Endothelial cell of umbilical vein (primary cell): ENCODE data around the gene SERPINB2.

Source experiments
- EZH2 ChIP-seq: IDR thresholded peaks from 2 replicates; pipeline ENCODE4 v1.6.1; 2012; ENCODE audit warnings: borderline replicate concordance, low read depth, mild to moderate bottlenecking, moderate library complexity, low read length, inconsistent platforms; ENCODE audit not compliant: severe bottlenecking
- FOS ChIP-seq: IDR thresholded peaks from 2 replicates; pipeline ENCODE4 v1.6.1; 2011; ENCODE audit warnings: mild to moderate bottlenecking, low read length, moderate library complexity, borderline replicate concordance; ENCODE audit not compliant: insufficient read depth
- JUN ChIP-seq: IDR thresholded peaks from 2 replicates; pipeline ENCODE4 v1.6.1; 2011; ENCODE audit warnings: borderline replicate concordance, low read depth; ENCODE audit not compliant: insufficient read length, insufficient read depth
- POLR2A ChIP-seq: IDR thresholded peaks from 2 replicates; pipeline ENCODE4 v1.6.1; 2012; ENCODE audit warnings: low read depth, mild to moderate bottlenecking, control low read depth, low read length
- TF ChIP-seq, protein P1 (sequence below), 2 donors: IDR thresholded peaks; 1 replicate in 1 of 2; 2 replicates in 1 of 2; pipeline ENCODE4 v1.5.1; 2011; ENCODE audit warnings: low read length in 2 of 2, mild to moderate bottlenecking in 2 of 2, moderate library complexity in 2 of 2, control low read depth in 1 of 2, inconsistent platforms in 1 of 2, low read depth in 1 of 2; ENCODE audit not compliant: insufficient read depth in 1 of 2; ENCODE audit errors: extremely low read depth in 1 of 2
- TF ChIP-seq, protein P2 (sequence below): IDR thresholded peaks from 2 replicates; pipeline ENCODE4 v1.6.1; 2011; ENCODE audit not compliant: insufficient read depth, insufficient read length

DNA sequence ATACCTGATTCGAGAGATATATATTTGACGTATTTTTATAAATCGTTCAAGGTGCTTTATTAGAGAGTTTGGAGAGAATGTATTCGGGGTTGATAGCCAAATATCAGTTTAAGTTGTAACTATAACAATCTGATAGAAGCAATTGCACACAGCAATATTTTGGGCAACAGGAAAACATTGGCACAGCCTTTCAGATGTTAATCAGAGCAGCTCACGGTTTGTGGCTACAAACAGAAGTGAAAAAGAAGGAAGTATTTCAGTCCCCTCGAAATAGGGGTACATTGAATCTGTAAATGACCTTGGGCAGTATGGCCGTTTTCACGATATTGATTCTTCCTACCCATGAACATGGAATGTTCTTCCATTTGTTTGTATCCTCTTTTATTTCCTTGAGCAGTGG, 40.8 kb downstream of the SERPINB2 start:
- TF ChIP-seq, protein P1, sequence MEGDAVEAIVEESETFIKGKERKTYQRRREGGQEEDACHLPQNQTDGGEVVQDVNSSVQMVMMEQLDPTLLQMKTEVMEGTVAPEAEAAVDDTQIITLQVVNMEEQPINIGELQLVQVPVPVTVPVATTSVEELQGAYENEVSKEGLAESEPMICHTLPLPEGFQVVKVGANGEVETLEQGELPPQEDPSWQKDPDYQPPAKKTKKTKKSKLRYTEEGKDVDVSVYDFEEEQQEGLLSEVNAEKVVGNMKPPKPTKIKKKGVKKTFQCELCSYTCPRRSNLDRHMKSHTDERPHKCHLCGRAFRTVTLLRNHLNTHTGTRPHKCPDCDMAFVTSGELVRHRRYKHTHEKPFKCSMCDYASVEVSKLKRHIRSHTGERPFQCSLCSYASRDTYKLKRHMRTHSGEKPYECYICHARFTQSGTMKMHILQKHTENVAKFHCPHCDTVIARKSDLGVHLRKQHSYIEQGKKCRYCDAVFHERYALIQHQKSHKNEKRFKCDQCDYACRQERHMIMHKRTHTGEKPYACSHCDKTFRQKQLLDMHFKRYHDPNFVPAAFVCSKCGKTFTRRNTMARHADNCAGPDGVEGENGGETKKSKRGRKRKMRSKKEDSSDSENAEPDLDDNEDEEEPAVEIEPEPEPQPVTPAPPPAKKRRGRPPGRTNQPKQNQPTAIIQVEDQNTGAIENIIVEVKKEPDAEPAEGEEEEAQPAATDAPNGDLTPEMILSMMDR (IDR thresholded peaks at IDR 0.05; ENCODE audit: extremely low read depth in 1 of 2, insufficient read depth in 1 of 2, low read depth in 1 of 2, low read length in 2 of 2) = no peak
- TF ChIP-seq EZH2 (no peak), FOS (no peak), POLR2A (no peak), JUN (no peak)
- TF ChIP-seq, protein P2, sequence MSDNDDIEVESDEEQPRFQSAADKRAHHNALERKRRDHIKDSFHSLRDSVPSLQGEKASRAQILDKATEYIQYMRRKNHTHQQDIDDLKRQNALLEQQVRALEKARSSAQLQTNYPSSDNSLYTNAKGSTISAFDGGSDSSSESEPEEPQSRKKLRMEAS = no peak
